ENCODE results near the gene AOPEP.

- TF ChIP-seq, protein P1, sequence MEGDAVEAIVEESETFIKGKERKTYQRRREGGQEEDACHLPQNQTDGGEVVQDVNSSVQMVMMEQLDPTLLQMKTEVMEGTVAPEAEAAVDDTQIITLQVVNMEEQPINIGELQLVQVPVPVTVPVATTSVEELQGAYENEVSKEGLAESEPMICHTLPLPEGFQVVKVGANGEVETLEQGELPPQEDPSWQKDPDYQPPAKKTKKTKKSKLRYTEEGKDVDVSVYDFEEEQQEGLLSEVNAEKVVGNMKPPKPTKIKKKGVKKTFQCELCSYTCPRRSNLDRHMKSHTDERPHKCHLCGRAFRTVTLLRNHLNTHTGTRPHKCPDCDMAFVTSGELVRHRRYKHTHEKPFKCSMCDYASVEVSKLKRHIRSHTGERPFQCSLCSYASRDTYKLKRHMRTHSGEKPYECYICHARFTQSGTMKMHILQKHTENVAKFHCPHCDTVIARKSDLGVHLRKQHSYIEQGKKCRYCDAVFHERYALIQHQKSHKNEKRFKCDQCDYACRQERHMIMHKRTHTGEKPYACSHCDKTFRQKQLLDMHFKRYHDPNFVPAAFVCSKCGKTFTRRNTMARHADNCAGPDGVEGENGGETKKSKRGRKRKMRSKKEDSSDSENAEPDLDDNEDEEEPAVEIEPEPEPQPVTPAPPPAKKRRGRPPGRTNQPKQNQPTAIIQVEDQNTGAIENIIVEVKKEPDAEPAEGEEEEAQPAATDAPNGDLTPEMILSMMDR (conservative IDR thresholded peaks at IDR 0.05; ENCODE audit: low read length) = no peak
- TF ChIP-seq EZH2phosphoT487 (IDR thresholded peaks at IDR 0.05; ENCODE audit: borderline replicate concordance) = no peak
Observed at GRCh38 chr9:94804316-94804715, 77.8 kb downstream of the AOPEP start.
